Testis (tissue), 3 donors: ENCODE data around the gene RAB40B. TPM values are rescaled to one million over a fixed set of nuclear protein-coding genes. Genes with fewer than 3 reads are reported as not detected.

Experiments
- DNase-seq: peaks from one replicate; pipeline ENCODE4 v3.0.0-alpha.2; 2019
- H3K27ac ChIP-seq, 2 donors: fragments of 200-600 bp; sonication (generic); one replicate each; pipeline ENCODE4 v1.5.1; 2019
- H3K27me3 ChIP-seq: fragments of 200-600 bp; sonication (generic); one replicate; pipeline ENCODE4 v1.5.1; 2019
- H3K36me3 ChIP-seq: fragments of 200-600 bp; sonication (generic); one replicate; pipeline ENCODE4 v1.5.1; 2017; ENCODE audit warnings: low read depth; ENCODE audit errors: missing control alignments
- H3K4me1 ChIP-seq: fragments of 200-600 bp; sonication (generic); one replicate; pipeline ENCODE4 v1.5.1; 2019
- H3K4me3 ChIP-seq, 2 donors: fragments of 200-600 bp; sonication (generic); one replicate each; pipeline ENCODE4 v1.5.1; 2017 to 2019
- H3K9me3 ChIP-seq: fragments of 200-600 bp; sonication (generic); one replicate; pipeline ENCODE4 v1.5.1; 2017
- POLR2A ChIP-seq: fragments of 450-650 bp; IDR thresholded peaks from one replicate; pipeline ENCODE4 v1.6.1; 2017; ENCODE audit warnings: antibody characterized with exemption, mild to moderate bottlenecking, moderate library complexity
- WGBS, 2 donors: methylation state at CpG; one replicate each; pipeline ENCODE4 v1.1.5; 2018; 5-methylcytosine and 5-hydroxymethylcytosine counted together
- intact Hi-C: fragments of 100-400 bp; cut with DNase I; formaldehyde crosslinking; loops from one replicate; pipeline ENCODE4 v1.15.1; 2023; ENCODE audit warnings: low total_unique reads
- polyA plus RNA-seq: library from polyadenylated mRNA; stranded (reverse); fragments of 350-450 nt; fragmentation: Illumina TruSeq; extraction: RNeasy Lipid Tissue Mini Kit (QIAGEN cat#74804); gene quantifications from one replicate; pipeline ENCODE4 v1.2.3, GENCODE V29; 2014; ENCODE audit warnings: low read depth, low replicate concordance; ENCODE audit not compliant: insufficient read depth
- total RNA-seq, 2 donors: library from RNA; depleted of rRNA; stranded (reverse); fragments of >200 nt; gene quantifications; one replicate each; pipeline ENCODE4 v1.2.3, GENCODE V29; 2016
- TF ChIP-seq, protein P1 (sequence below), 3 experiments: fragments of 450-650 bp in 2 of 3; fragments of 200-600 bp in 1 of 3; sonication (generic) in 1 of 3; IDR thresholded peaks; one replicate each; pipeline ENCODE4 v1.5.1; 2016 to 2019; ENCODE audit warnings: antibody characterized with exemption in 3 of 3, mild to moderate bottlenecking in 2 of 3, moderate library complexity in 1 of 3

The RAB40B gene
- total and polyA plus RNA-seq, 3 donors from 2014 or later = 9.4 to 16.4 (median 13.5) TPM

DNA sequence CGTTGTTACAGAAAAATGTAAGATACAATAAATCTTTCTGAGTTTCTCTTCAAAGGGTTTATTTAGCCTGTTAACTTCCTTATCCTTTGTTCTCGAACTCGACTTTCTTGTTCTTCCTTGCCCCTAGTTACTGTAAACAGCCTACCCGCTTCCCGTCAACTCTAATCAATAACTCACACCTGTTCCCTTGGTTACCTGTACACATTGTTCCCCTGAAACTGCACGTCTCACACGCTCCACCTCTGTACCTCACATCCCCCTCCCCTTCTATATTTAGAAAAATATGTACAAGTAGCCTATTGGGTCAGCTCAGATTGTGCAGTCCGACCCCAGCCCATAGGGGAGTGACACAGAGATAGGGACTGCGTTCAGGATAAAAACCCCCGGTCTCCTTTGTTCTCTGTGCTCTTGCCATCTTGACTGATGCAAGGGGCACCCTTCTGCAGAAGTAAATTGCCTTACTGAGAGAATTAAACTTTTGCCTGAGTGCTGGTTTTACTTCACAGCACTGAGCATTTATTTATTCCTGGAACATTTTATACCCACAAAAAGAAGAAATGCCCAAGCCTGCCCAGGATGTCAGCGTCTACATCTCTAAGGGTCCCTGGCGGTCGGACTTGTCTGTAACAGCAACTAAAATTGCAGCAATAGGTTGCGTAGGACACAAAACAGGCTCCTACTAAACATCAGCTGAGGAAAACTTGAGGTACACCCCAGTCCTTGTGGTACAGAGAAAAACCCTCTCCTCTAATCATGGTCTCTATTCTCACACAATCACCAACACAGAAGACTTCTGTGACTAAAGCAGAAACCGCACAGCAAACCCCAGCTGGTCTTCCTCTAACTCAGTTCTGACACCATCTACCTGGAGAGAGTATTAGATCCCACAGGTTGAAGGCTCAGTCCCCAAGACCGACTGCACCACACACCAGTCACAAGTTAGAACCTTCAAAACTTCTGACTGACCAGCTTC, 61.6 kb downstream of the RAB40B start:
- no peak overlapping the region for H3K4me3 ChIP-seq
- H3K9me3 ChIP-seq = no peaks in the 10 kb centered on the region
- no peak for TF ChIP-seq POLR2A
- TF ChIP-seq, protein P1, sequence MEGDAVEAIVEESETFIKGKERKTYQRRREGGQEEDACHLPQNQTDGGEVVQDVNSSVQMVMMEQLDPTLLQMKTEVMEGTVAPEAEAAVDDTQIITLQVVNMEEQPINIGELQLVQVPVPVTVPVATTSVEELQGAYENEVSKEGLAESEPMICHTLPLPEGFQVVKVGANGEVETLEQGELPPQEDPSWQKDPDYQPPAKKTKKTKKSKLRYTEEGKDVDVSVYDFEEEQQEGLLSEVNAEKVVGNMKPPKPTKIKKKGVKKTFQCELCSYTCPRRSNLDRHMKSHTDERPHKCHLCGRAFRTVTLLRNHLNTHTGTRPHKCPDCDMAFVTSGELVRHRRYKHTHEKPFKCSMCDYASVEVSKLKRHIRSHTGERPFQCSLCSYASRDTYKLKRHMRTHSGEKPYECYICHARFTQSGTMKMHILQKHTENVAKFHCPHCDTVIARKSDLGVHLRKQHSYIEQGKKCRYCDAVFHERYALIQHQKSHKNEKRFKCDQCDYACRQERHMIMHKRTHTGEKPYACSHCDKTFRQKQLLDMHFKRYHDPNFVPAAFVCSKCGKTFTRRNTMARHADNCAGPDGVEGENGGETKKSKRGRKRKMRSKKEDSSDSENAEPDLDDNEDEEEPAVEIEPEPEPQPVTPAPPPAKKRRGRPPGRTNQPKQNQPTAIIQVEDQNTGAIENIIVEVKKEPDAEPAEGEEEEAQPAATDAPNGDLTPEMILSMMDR (IDR thresholded peaks at IDR 0.05) = no peak
- intact Hi-C loops = no loop called here
- 70 to 80% methylated on average over 16 of the region's 16 CpGs for WGBS, 2 donors
- no peaks in the 10 kb centered on the region for H3K36me3 ChIP-seq
- no peaks in the 10 kb centered on the region for H3K27me3 ChIP-seq
- H3K4me1 ChIP-seq = peaks cover 10% of the 10 kb centered on the region
- no peak overlapping the region for H3K27ac ChIP-seq
- no peak for DNase-seq

DNA sequence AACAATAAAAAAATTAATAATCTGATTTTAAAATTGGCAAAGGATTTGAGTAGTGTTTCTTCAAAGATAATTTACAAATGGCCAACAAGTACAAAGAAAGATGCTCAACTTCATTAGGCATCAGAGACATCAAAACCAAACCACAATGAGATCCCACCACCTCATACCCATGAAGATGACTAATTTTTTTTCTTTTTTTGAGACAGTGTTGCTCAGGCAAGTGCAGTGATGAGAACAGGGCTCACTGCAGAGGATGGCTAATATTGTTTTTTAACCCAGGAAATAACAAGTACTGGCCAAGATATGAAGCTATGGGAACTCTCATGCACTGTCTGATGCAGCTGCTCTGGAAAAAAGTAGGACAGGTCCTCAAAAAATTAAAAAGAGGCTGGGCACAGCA, 65.2 kb downstream of the RAB40B start:
- TF ChIP-seq, protein P1 (IDR thresholded peaks at IDR 0.05) = no peak
- TF ChIP-seq POLR2A = no peak
- no peak overlapping the region for H3K27ac ChIP-seq
- H3K36me3 ChIP-seq = no peaks in the 10 kb centered on the region
- DNase-seq = no peak
- H3K9me3 ChIP-seq = no peaks in the 10 kb centered on the region
- intact Hi-C loops = no loop called here
- H3K4me1 ChIP-seq = peaks cover 10% of the 10 kb centered on the region
- H3K4me3 ChIP-seq = no peak overlapping the region
- H3K27me3 ChIP-seq = no peaks in the 10 kb centered on the region

DNA sequence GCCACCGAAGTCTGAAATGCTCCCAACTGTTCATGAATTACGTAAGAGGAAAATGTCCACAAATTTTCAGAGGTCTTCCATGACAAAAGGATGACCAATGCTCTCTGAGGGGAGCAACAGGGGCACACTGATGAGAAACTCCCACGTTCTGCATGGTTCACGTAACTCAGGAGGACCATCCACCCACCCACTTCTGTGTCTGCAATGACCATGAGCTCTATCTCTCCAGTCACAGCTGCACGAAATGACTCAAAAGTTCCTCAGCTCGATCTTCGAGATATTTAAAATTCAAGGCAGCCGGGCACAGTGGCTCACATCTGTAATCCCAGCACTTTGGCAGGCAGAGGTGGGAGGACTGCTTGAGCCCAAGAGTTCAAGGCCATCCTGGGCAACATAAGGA, 66.0 kb downstream of the RAB40B start:
- Histone ChIP-seq H3K27me3 (no peaks in the 10 kb centered on the region), H3K4me1 (peaks cover 10% of the 10 kb centered on the region), H3K9me3 (no peaks in the 10 kb centered on the region), H3K36me3 (no peaks in the 10 kb centered on the region), H3K27ac (no peak overlapping the region), H3K4me3 (no peak overlapping the region)
- DNase-seq = no peak
- intact Hi-C loops = no loop called here
- TF ChIP-seq, protein P1 (IDR thresholded peaks at IDR 0.05) = no peak
- no peak for TF ChIP-seq POLR2A
- WGBS, 2 donors = 47 to 58% methylated on average over 8 of the region's 8 CpGs

DNA sequence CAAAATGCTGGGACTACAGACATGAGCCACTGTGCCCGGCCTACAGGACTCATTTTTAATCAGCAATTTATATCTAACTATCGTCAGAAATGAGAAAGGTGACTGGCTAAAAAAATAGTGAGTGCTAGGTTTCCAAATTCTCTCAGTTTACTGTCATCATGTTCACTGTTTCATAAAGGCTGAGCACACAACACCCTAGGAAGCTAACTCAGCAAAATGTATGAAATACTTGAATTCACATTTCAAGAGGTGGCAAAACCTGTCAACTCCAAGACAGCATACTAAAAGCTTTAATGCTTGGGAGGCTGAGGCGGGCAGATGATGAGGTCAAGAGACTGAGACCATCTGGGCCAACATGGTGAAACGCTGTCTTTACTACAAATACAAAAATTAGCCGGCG, 67.0 kb downstream of the RAB40B start:
- TF ChIP-seq, protein P1 (IDR thresholded peaks at IDR 0.05) = no peak
- no peak for TF ChIP-seq POLR2A
- Histone ChIP-seq H3K27me3 (no peaks in the 10 kb centered on the region), H3K4me3 (no peak overlapping the region), H3K9me3 (no peaks in the 10 kb centered on the region), H3K4me1 (peaks cover 8% of the 10 kb centered on the region), H3K27ac (no peak overlapping the region), H3K36me3 (no peaks in the 10 kb centered on the region)
- 71 to 88% methylated on average over 6 of the region's 6 CpGs for WGBS, 2 donors
- DNase-seq = no peak
- intact Hi-C loops = no loop called here

DNA sequence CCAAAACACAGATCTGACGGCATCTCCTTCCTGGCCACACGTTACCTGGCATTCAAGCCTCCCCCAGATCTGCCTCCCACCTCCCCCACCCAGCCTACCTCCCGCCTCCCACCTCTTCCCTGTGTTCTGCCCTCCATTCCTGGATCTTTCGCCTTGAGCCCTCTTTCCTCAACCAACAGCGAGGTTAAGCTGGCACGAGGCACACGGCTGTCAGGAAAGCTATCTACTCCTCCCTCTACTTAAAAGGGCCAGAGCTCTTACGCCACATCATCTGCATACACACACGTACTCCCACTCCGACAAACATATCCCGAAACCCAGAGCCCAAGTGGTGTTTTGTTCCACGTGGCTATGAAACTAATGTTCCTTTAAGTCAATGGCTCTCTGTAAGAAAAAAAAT, 68.3 kb downstream of the RAB40B start:
- H3K4me3 ChIP-seq = no peak overlapping the region
- H3K27ac ChIP-seq = no peak overlapping the region
- no peak for DNase-seq
- peaks cover 5% of the 10 kb centered on the region for H3K4me1 ChIP-seq
- 80 to 88% methylated on average over 12 of the region's 12 CpGs for WGBS, 2 donors
- TF ChIP-seq, protein P1 (IDR thresholded peaks at IDR 0.05) = no peak
- TF ChIP-seq POLR2A = no peak
- H3K9me3 ChIP-seq = no peaks in the 10 kb centered on the region
- intact Hi-C loops = no loop called here
- H3K27me3 ChIP-seq = no peaks in the 10 kb centered on the region
- H3K36me3 ChIP-seq = no peaks in the 10 kb centered on the region
